Activated CD4-positive, alpha-beta T cell treated with anti-CD3 and anti-CD28 coated beads for 48 hours (primary cell): Measurements from ENCODE around the gene THOC7.
A peak's percentile ranks its signal among the peaks of the same experiment; 100 is the strongest.

ENCODE experiments used
- DNase-seq: peaks from one replicate; pipeline ENCODE4 v3.0.0-alpha.2; 2020

THOC7 gene

DNA sequence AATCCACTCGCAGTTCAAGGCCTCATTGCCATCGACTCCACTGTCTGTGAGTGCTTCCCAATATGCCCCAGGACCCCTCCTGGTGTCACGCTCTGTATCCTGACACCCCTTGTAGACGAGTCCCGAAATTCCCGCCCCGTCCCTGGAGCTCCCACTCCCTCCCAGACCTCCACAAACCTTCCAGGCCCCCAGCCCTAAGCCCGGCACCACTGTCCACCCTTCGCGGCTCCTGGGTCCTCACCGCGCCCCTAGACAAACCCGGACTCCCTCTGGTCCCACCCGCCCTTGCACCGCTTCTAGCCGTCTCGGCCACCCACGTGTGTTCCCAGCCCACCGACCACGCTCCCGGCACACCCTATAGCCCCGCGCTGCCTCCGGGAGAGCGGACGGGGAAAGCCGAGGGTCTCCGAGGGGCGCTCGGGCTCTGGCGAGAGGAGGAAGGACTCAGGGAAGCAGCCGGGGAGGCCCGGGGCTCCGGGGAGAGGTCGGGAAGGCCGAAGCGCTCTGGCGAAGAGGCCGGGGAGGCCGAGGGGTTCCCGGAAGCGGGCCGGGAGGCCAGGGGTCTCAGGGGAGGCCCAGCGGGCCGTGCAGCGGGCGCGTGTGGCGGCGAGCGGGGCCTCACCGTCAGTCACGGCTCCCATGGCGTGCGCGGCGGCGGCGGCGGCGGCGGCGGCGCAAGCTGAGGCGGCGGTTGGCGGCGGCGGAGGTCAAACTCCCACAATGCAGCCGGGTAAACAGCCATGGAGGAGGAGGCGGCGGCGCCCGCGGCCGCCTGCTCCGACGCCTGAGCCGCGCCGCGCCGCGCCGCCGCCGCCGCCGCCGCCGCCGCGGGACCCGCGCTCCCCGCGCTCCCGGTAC lies at the start of gene THOC7, which contains the start of gene ATXN7:
Gene THOC7, minus strand, starts transcription at position 656 of the 858 bp plus-strand sequence. Its CDS starts 15 bp downstream, at position 641.
Gene ATXN7, plus strand, starts transcription at position 718 of the 858 bp plus-strand sequence. CDS start 48,732 bp downstream, outside the sequence.
- DNase-seq, result peak; percentile 76

DNA sequence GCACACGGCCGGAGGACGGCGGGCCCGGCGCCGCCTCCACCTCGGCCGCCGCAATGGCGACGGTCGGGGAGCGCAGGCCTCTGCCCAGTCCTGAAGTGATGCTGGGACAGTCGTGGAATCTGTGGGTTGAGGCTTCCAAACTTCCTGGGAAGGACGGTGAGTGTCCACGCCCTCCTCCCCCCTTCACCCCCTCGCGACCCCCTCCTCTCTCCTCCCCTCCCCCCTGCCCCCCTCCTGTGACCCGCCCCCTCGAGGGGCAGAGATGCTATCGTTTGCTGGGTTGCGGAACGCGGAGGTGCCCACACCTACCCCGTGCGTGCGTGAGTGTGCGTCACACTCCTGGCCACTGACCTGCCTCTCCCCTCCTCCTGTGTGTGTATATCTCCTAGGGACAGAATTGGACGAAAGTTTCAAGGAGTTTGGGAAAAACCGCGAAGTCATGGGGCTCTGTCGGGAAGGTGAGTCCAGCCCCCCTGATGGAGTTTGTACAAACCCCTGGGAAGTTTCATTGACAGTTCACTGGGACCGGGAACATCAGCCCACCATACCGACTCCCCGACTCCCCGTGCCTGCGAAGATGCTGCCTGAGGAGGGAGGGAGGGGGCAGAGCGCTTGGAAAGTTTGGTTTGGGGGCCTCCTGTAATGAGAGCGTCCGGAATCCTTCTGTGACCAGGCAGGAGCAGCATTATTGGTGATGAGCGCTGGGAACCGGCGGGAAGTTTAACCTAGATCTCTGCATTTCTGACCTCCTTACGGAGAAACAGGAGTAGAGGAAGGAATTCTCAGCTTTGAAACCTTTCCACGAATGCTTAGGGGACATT lies 49.4 kb upstream of the THOC7 start:
- DNase-seq, result peak; percentile 65

- DNase-seq, result peak; percentile 83
Measured at GRCh38 chr3:63911873-63912767, 48.5 kb upstream of the THOC7 start, which contains the start of gene SCAANT1. SCAANT1 (minus strand) TSS chr3:63912383.

DNA sequence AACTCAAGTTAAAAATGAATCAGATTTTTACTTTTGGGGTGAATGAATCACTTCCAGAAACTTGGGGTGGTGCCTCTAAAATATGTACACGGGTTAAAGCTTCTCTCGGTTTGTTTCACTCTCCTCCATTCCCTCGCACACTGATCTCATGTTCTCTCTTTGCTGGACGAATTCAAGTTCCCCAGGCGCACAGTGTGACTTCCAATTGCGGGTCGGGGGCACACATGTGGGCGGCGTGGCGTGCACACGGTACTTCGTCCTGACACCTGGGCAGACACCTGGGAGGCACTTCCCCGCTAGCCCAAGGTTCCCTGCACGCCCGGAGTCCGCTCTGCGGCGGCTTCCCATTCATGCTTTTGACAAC lies 47.9 kb upstream of the THOC7 start:
- peak; percentile 62 for DNase-seq

GRCh38 chr3:63910891-63911290 lies 47.3 kb upstream of the THOC7 start:
- no peak for DNase-seq

DNA sequence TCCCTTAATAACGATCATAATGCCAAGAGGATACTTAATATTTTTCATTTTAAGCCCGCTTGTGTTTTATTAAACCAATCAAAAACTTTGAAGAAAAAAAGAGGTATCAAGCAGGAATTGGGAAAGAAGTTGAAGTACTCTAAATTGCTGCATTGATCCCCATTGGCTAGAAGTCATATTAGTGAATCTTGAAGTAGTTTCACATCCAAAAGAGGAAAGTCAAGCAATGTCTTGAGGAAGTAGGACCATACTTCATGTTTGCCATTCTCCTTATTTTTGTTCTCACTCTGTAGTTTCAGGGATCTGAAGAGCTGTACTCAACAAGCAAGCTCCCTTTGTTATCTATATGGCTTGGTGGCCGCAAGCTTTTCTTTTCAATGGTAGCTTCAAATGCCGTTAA lies 46.4 kb upstream of the THOC7 start:
- no peak for DNase-seq

- no peak for DNase-seq
Measured at GRCh38 chr3:63909431-63909830, 45.8 kb upstream of the THOC7 start.

- DNase-seq, result no peak
Measured at GRCh38 chr3:63908776-63909175, 45.2 kb upstream of the THOC7 start.

GRCh38 chr3:63908081-63908736 lies 44.6 kb upstream of the THOC7 start:
- DNase-seq, result no peak

DNA sequence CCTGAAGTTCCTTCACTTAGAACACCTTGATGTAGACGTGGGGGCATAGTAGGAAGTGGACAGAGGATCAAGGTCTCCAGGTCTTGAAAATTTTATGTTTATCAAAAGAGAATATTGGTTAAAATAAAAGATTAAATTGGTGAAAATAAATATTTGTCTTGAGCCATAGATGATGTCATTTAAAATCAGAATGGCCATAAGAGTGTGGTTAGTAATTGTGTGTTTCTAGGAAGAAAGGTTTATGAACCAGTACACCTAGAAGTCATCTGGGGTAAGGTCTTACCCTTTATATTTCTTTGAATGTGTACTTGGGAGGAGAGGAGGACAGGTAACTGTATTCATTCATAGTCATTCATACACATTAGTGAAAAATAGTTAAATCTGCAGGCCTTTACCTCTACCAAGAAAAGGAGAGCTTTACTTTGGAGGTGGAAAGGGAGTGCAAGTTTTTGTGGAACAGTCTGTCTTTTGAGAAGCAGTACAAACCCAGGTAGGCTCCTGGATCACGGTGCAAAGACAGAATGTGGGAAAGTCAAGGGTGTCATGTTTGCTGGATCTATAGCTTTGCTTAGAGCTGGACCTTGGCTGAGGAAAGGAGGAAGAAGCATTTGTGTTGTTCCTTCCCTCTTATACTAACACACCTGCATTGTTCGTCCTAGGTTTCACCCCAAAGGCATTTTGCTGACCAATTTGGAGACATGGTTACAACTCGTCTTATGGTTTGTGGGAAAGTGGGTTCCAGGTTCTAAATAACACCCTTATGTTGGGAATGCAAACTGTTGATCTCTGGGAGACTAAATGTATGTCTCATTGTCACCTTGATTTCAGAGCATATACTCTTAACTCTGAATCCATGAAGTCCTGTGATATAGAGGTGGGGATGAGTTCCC lies 42.4 kb upstream of the THOC7 start:
- no peak for DNase-seq

GRCh38 chr3:63900459-63900858 lies 36.9 kb upstream of the THOC7 start:
- no peak for DNase-seq

DNA sequence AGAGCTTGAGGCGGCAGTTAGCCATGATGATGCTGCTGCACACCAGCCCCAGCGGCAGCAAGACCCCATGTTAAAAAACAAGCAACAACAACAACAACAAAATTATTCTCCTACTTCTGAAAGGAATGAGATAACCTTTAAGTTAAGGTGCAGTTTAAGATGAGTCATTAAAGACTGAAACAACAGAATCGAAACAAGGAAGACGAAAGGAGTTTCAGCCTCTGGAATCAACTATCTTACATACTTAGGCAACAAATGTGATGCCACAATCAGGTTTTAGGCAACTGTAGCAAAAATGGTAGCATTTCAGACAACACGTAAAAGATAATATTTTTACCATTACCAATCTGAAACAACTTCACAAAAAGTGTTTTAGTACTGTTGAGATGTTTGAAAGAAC lies 36.4 kb upstream of the THOC7 start:
- DNase-seq, result no peak

GRCh38 chr3:63896332-63897030 lies 32.9 kb upstream of the THOC7 start:
- DNase-seq, result no peak

DNA sequence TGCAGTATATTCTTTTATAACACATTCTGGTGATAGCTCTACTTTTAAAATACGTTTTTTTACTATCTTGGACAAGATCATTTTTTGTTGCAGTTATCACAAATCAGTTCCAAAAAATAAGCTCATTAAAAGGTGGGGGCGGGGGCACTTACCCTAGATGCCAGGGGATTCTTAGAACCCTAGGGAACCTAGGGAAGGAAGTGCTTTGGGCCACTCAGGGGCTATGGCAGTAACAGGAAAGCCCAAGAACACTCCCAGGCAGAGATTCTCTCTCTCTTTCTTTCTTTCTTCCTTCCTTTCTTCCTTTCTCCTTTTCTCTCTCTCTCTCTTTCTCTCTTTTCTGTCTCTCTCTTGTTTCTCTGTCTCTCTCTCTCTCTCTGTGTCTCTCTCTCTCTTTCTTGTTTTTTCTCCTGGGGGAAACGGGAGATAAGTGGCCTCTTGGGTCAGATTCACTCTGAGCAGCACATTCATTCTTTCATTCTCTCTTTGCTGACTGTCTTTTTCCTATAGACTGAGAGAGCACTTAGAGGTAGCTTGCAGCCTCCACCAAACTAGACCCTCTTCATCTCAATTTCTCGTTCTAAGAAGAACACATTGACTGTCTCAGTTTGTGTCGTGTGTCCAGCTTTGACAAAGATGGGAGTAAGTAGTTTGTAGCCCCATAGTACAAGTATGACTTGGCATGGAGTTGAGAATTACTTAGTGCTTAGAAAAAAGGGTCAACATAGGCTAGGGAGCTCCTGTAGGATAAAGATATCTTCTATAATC lies 32.0 kb upstream of the THOC7 start:
- DNase-seq, result no peak

DNA sequence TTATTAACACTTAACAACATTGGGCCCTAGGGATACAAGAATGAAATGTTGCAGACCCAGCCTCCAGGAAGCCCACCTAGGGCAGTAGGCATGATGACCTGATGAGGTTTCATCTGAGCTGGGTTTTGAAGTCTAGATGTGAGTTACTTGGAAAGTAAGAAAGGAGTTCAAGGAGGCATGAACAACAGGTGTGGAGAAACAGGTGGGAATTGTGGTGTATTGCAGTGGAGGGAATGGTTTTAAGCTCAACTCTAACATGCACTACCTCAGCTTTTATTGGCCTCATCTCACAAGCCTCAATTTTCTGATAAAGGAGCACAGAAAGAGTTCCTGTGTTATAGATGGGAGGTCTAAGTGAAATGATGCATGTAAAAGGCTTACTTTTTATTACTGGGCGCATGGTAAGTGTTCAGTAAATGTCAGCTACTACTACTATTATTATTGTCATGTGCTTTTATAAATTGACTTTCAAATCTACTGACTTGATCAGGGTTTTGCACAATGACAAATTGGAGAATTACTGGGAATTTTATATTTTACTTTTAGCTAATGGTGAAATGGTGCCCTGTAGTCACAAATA lies 29.3 kb upstream of the THOC7 start:
- DNase-seq, result no peak

GRCh38 chr3:63891518-63891917 lies 27.9 kb upstream of the THOC7 start:
- DNase-seq, result no peak

GRCh38 chr3:63886858-63887257 lies 23.3 kb upstream of the THOC7 start:
- no peak for DNase-seq

DNA sequence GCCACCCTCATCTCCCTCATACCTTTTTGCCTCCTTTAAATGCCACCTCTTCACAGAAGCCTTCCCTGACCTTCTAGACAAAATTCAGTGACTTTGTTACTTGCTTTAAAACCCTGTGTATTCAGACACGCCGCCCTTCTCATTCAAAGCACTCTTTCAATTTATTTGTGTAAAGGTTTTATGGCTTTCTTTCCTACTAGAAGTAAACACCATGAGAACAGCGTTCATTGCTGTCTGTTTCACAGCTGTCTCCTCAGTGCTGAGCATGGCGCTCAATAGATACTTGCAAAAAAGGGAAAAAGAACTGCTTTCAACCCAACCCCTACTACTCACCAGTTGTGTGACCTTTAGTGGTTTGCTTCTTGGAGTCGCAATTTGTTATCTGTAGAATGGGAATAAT lies 17.0 kb upstream of the THOC7 start:
- no peak for DNase-seq

DNA sequence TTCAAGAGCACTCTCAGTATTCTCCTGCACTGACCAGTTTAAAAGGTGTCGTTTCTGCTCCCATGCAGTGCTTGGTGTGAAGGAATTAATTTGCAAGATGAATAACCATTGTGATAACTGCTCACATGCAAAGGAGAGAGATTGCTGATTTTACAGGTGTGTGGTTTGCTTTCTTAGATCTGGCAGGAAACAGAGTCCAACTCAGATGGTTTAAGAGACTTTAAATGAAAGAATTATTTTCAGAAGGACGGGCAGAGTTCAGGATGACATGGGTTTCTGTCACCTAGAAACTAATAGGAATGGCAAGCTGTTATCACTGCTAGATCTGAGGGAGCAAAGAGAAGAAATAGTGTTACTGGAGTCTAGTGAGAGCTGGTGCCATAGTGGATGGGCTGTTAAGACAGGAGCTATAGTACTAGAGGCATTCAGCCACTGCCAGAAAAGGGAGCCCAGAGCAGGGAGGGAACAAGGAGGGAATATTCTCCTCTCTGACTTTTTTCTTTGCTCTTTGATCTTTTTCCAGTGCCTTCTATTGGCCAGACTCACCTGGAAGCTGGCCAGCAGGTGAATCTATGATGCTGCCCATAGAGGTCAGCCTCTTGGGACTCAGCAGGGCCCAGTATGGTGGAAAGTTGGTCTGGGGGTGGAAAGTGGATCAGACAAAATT lies 14.9 kb upstream of the THOC7 start:
- no peak for DNase-seq
